GM21529 (cell line): ENCODE measurements around the gene ERCC6L2.

Experiments
- ATAC-seq: cut with Tn5 transposase; IDR thresholded peaks from one replicate; pipeline ENCODE4 v1.9.1; 2021; ENCODE audit not compliant: unreplicated experiment

ERCC6L2 gene

GRCh38 chr9:95910770-95911340 is 35.4 kb downstream of the ERCC6L2 start:
- no peak for ATAC-seq

- no peak for ATAC-seq
These were observed 37.3 kb downstream of the ERCC6L2 start for GRCh38 chr9:95912773-95913172.

DNA sequence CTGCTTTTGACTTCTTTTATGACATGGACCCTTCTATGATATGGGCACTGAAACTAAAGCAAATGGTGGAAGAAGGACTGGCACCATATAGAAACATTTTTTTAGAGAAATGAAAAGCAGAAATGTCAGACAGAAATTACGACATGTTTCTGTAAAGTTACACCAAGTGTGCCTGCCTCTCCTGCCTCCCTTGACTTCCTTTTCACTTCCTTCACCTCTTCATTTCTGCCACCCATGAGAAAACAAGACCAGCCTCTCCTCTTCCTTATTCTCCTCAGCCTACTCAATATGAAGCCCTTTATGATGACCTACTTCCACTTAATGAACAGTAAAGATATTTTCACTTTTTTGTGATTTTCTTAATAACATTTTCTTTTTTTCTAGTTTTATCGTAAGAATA is 44.5 kb downstream of the ERCC6L2 start:
- no peak for ATAC-seq

DNA sequence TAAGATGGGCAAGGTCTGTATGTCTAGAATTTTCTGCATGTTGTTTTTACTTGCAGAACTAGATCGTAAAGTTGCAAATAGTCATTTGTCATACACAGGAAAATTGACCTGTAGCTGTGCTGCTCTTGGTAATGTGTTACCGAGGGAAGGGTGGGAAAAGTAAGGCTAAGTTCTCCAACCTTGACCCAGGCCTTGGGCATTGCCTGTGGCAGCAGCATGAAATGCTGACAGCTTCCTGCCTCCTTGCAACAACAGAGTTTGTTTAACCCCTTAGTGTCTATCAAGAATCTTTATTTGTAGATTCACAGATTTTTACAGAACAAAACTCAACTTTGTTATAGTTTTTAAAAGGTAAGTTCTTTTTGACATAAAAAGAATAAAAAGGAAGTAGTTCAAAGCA is 48.3 kb downstream of the ERCC6L2 start:
- ATAC-seq: no peak

DNA sequence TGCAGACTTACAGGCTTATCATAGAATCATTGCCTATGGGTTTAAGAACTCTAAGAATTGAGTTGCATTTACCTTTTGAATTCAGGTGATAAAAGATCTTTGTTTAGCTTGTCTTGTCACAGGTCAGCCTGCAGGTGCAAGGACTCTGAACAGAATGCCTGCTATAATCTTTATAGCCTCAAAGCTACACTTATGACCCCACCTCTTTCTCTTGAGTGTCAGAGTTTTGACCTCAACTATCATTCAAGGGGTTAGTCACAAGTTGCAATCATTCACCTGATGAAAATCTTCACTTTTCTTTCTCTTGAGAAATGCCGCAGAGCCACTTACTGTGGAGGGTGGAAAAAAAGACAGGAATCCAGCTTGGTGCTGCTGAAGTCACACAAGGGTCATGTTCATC is 49.5 kb downstream of the ERCC6L2 start:
- no peak for ATAC-seq

- no peak for ATAC-seq
These were observed 51.9 kb downstream of the ERCC6L2 start for GRCh38 chr9:95927271-95928004.

DNA sequence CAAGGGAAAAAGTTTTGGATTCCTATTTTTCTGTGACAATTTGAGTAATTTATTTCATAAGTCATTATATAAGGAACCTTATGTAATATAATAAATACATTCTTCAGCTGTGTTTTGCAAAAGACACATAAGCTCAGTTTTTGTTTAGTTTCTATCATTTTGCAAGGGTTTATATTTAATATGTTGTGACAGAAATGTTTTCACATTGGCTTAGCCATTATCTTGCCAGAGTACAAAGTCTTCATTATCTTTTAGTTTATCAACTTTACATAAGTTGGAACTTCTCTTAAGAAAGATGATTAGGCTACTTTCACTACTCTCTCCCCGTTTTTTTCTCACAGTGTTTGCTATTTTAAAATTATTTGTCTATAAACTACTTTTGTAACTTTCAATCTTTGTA is 54.8 kb downstream of the ERCC6L2 start:
- no peak for ATAC-seq

GRCh38 chr9:95935861-95936578 is 60.5 kb downstream of the ERCC6L2 start:
- ATAC-seq: no peak

DNA sequence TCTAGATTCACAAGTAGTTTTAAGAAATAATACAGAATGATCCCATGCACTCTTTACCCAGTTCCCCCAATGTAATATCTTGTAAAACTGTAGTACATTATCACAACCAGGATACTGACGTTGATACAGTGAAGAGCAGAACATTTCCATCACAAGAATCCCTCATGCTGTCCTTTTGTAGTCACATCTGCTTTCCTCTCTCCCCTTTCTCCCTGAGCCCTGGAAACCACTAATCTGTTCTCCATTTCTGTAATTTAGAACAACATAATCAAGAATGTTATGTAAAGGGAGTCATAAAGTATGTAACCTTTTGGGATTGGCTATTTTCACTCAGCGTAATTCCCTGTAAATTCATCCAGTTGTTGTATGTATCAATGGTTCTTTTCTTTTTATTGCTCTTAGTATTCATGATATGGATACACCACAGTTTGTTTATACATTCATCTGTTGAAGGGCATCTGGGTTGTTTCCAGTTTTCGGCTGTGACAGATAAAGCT is 61.1 kb downstream of the ERCC6L2 start:
- no peak for ATAC-seq

GRCh38 chr9:95937131-95937530 is 61.6 kb downstream of the ERCC6L2 start:
- no peak for ATAC-seq

DNA sequence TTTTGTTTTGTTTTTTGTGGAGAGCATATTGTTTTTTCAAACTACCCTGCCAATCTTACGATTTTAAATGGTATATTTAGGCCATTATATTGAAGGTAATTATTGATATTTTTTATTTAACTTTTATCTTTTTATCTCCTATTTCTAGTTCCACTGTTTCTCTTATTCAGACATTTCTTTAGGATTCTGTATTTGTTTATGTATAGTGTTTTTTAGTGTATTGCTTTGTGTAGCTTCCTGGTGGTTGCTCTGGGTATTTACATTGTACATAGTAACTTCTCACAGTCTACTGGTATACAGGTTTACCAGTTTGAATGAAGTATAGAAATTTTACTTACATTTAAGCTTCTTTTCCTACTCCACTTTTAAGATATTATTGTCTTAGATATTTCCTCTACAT is 63.2 kb downstream of the ERCC6L2 start:
- ATAC-seq: no peak

DNA sequence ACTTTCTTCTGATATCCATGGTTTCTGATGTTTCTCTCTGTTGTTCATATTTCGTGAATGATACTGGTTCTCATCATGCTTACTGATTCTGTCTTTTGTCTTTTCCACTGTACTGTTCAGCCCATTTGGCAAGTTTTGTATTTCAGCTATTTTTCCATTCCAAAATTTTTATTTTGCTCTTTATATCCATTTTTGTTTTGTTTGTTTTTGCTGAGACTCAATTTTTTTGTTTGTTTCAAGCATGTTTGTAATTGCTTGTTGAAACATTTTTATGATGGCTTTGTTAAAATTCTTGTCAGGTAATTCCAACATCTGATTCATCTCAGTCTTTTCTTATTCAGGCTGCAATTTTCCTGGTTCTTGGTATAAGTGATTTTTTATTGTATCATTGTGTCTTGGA is 64.0 kb downstream of the ERCC6L2 start:
- no peak for ATAC-seq

DNA sequence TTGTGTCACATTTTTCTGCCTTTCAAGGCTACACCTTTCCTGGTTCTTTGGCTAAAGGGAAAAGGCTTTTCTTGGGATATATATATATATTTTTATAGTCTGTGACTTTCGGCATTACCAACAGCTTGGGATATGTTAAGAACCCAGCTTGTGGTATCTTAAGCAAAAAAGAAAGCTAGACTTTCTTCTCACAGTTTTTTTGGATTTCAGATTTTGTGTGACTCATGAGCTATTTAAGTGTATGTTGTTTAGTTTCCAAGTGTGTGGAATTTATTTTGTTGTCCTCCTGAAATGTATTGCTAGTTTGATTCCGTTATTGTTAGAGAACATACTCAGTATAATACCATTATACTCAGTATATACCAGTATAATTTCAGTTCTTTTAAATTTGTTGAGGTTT is 64.8 kb downstream of the ERCC6L2 start:
- no peak for ATAC-seq

- ATAC-seq: no peak
These were observed 66.5 kb downstream of the ERCC6L2 start for GRCh38 chr9:95942016-95942415.

- no peak for ATAC-seq
These were observed 71.6 kb downstream of the ERCC6L2 start for GRCh38 chr9:95947118-95947517.

- ATAC-seq: no peak
These were observed 77.0 kb downstream of the ERCC6L2 start for GRCh38 chr9:95952471-95952870.

DNA sequence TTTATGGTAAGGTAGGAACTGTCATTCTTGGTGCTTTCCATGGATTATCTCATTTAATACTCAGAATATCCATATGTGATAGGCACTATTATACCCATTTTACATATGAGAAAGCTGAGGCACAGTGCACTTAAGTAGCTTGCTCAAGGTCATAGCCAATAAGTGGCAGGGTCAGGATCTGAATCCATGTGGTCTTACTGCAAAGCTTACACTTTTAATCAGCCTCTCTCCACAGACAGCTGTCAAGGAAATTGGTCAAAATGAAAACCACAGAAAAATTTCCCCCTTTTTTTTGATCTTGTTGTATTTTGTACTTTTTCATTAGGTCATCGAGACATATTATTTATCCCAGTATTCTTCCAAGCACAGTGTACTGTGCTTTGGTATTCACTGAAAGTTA is 78.5 kb downstream of the ERCC6L2 start:
- ATAC-seq: no peak

DNA sequence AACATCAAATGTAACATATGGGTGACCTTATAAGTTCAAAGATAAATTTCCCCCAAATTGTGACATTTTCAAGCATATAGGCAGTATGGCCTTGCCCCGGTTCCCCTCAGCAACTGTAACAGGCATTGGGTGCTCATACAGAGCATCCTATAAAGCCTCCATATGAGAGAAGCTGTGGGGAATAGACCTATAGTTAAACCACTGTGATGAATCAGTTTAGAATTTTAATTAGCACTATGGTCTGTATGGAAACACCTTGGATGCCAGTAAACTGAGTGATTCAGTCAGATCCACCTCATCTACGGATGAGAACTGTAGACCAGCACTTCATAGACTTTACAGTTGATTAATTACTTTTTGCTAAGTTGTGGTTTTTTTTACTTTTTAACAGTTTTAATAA is 79.4 kb downstream of the ERCC6L2 start:
- ATAC-seq: no peak

- no peak for ATAC-seq
These were observed 87.4 kb downstream of the ERCC6L2 start for GRCh38 chr9:95962936-95963335.

GRCh38 chr9:95963659-95964058 is 88.2 kb downstream of the ERCC6L2 start:
- no peak for ATAC-seq

DNA sequence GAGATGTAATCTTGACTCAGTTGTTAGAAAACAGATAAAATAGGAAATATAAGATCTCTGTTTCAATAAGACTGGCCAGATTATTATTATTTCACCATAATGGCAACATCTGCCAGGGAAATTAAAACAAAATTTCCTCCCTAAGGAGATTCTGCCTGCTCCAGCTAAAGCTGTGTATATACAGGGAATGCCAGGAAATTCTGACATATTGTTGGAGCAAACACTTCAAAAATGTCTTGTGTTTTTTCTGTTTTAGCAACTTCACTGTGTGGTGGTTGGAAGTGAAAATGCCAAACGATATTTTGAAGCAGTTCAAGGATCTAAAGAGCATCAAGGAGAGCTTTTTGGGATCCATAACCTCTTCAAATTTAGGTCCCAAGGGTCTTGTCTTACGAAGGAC is 90.8 kb downstream of the ERCC6L2 start:
- no peak for ATAC-seq

GRCh38 chr9:95970317-95970716 is 94.8 kb downstream of the ERCC6L2 start:
- no peak for ATAC-seq
